DMS114 treated with DMSO at 0.1 percent for 48 hours (cell line): ENCODE measurements around the gene GDPD5.

Experiments
- DNase-seq: peaks from one replicate; lab custom pipeline; 2025; ENCODE audit not compliant: unreplicated experiment; lab: John Stamatoyannopoulos, UW

The GDPD5 gene

GRCh38 chr11:75406338-75406777 is 119.4 kb downstream of the GDPD5 start:
- no peak for DNase-seq

- DNase-seq, result no peak
Measured at GRCh38 chr11:75403983-75404658, 121.6 kb downstream of the GDPD5 start.

GRCh38 chr11:75403037-75403436 is 122.7 kb downstream of the GDPD5 start:
- no peak for DNase-seq

- DNase-seq, result no peak
Measured at GRCh38 chr11:75402002-75402773, 123.6 kb downstream of the GDPD5 start.

- no peak for DNase-seq
Measured at GRCh38 chr11:75400146-75400865, 125.4 kb downstream of the GDPD5 start.

GRCh38 chr11:75399344-75400145 is 126.2 kb downstream of the GDPD5 start, which contains the start of gene RPS3:
TSS of gene RPS3 (plus strand) at chr11:75399518. CDS start at chr11:75399548, 30 bp downstream.
- DNase-seq, result peak; percentile 82

GRCh38 chr11:75398906-75399305 is 126.8 kb downstream of the GDPD5 start:
- no peak for DNase-seq

- DNase-seq, result no peak
Measured at GRCh38 chr11:75394085-75394840, 131.5 kb downstream of the GDPD5 start.

- DNase-seq, result no peak
Measured at GRCh38 chr11:75389925-75390324, 135.8 kb downstream of the GDPD5 start.

- DNase-seq, result no peak
Measured at GRCh38 chr11:75389276-75389605, 136.5 kb downstream of the GDPD5 start.

- DNase-seq, result peak; percentile 60
Measured at GRCh38 chr11:75388386-75389275, 137.1 kb downstream of the GDPD5 start.

GRCh38 chr11:75387736-75388294 is 137.9 kb downstream of the GDPD5 start:
- no peak for DNase-seq

GRCh38 chr11:75386942-75387630 is 138.7 kb downstream of the GDPD5 start:
- DNase-seq, result no peak
